GM19025 (cell line): ENCODE results near the gene SMAD3.
"Not testable (repeated sequence)": the region's sequence is repeated elsewhere in the genome, so short reads cannot be mapped to it uniquely, and the experiment has no call there.

Source experiments
- ATAC-seq: cut with Tn5 transposase; IDR thresholded peaks from one replicate; pipeline ENCODE4 v1.9.1; 2021; ENCODE audit warnings: mild to moderate bottlenecking, low read depth, moderate library complexity; ENCODE audit not compliant: unreplicated experiment

Gene SMAD3

DNA sequence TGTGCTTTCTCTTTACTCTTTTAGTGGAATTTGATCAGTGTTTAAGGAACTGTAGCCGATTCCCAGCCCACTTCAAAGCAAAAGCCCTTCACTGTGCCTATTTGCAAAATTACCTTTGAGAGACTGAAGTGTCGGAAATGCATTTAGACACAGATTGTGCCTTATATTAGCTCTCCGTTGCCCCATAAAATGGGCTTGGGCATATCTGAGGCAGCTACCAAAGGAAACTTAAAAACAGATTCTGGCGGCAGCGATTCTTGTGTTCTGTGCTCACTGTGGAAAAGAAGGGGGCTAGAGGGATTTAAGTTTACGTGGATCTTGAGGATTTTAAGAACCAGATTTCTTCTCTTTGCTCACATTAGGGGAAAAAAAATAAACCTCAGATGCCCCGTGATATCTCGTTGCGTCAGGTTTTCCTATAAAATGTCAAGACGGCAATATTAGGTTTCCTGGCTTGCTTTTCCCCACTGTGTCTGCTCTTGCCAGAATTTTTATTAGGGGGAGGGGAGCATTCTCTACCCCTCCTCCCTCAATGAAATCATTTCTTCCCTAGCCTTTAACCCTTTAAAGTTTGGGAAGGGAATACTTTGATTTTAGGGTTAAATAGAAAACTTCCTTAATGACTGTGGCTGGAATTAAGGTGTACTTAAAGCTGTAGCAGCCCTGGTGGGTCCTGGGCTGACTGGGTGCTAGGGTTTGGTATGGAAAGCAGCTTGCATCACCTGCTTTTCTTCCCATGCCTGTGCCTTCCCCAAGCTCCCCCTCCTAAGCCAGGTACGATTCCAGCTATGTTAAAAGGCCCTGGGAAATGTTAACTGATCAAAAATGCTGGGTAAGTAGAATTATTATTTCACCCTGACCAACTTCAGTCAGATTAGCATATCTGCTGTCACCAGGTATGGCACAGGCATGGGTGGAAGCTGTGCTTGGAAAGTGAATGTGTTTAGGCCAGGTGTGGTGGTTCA, 73.8 kb downstream of the SMAD3 start:
- ATAC-seq, result no peak

DNA sequence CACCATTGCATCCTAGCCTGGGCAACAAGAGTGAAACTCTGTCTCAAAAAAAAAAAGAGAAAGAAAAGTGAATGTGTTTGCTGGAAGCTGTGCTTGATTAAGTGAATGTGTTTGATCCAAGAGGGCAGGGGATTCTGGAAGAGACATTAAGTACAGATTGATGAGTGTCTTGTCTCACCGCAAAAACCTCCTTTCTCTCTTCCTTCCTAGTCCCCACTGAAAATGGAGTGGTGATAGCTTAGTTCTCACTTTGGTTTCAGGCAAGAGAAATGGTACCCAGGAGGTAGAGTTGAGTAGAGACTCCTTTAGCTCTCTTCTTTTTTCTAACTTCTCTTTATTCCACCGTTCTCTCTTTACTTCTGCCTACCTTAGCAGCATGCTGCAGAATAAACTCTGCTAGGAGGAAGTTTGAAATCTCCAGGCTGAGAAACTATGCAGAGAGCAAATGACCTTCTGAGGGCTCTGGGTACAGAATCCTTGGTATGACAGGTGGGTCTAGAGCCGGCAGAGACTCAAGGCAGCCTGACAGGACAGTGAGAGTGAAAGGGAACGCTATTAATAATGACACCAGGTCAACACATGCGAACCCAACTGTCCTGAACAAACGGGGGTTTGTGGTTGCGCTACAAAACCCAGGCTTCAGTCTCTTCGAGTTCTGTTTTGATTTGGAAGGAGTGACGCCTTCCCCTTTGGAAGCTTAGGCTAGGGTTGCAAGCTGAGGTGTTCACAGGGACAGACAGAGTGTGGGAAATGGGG, 74.9 kb downstream of the SMAD3 start:
- no peak for ATAC-seq

DNA sequence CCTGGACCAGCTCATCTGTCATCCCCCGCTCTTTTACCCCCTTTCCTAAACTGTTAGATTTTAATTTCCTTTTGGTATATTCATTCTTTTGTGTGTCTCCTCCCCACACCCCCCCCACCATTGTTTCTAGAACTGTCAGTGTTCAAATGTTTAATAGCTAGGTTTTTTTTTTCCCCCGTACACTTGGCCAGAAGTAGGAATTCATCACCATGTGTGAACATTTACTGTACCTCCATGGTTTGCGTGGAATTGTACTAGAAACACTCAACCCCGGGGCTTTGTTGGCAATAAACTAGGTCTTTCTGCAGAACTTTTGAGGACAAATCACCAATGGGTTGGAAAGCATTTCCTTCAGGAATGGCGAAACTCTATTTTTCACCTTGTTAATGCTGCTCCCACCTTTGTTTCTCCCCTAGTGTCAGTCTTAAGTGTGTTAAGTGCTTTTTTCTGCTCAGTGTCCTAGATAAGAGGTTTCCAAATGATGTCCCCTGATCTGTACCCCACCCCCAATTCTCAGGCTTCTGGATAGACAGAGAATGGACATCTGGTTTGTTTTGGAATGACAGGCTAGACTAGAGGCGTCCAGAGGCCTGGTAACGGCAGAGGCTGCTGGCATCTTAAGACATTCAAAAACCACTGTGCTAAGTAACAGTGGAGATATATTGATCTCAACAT, 76.8 kb downstream of the SMAD3 start:
- no peak for ATAC-seq

DNA sequence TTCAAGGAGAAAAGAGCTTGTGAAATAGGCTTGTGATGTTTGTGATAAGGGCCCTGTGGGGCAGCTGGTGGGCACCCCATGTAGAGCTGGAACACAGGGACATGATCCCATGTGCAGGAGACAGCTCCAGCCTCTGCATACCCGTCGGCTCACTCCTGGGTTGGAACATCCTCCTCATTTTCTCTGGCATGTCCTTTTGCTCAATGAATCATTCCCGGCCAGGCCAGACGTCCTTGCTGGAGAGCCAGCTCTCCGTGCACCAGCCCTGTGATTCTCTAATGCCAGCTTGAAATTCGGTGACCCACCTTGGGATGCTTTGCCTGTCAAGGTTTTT, 77.3 kb downstream of the SMAD3 start:
- ATAC-seq, result no peak

DNA sequence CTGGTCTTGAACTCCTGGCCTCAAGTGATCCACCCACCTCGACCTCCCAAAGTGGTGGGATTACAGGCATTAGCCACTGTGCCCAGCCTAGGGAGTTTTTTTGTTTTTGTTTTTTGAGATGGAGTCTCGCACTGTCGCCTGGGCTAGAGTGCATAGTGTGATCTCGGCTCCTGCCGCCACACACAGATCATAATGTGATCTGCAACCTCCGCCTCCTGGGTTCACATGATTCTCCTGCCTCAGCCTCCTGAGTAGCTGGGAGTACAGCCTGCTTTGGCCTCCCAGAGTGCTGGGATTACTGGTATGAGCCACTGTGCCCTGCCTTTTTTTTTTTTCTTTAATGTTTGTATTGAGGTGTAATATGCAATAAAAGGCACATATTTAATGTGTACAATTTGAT, 78.2 kb downstream of the SMAD3 start:
- no peak for ATAC-seq

DNA sequence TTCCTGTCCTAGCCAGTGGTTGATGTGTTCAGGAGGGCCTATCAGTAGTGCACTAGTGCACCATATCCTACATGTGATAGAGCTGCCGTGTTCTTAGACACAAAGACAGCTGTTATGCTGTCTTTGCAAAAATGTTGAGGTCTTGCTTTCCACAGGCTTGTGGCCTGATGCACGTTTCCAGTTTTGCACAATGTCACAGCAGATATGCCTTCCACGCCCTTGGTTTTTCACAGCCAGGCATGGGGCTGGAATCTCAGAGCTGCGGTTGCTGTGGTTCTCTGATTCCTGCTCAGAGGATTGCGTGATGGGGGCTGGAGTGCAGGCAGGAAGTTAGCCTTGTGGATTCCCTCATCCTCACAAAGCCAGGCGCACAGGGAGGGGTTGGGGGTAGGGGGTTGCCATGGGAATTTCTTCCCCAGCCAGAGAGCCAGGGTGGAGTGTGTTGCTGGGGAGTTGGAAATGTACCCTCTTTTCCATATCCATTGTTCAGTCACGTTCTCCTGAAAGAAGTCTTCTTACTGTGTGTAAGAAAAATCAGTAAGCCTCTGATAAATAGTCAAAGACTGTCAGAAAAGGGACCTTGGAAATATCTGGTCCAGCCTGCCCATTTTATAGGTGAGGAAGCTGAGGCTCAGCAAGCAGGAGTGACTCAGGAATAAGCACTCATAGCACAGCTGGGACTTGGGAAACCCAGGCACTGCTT, 79.4 kb downstream of the SMAD3 start:
- no peak for ATAC-seq

DNA sequence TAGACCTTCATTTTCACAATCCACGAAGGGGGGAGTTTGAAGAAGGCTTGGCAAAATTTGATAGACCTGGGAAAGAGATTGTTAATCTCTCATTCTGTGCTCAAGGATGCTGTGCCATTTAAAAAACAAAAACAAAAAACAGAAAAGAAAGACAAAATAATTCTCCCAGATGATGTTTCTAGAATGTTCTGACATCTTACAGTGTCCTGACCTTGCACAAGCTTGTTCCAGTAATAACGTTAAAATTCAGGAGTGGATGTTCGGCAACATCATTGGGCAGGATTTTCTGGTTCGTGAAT, 79.9 kb downstream of the SMAD3 start:
- no peak for ATAC-seq

DNA sequence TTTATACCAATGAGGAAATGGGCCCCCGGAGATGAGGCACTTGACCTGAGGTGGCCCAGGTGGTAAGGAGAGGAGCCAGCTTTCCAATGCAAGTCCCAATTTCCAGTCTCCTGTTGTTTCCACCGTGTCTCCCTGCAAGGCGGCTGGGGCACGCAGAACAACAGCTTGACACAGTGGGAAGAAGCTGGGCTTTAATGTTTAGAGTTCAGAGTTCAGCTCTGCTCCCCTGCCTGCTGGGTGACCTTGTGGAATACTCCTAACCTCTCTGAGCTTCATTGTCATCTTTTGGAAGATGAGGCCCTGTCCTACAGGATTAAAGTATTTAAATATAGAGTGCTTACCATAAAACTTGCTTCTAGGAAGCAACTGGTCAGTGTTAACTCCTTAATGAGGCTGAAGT, 80.3 kb downstream of the SMAD3 start:
- ATAC-seq, result no peak

DNA sequence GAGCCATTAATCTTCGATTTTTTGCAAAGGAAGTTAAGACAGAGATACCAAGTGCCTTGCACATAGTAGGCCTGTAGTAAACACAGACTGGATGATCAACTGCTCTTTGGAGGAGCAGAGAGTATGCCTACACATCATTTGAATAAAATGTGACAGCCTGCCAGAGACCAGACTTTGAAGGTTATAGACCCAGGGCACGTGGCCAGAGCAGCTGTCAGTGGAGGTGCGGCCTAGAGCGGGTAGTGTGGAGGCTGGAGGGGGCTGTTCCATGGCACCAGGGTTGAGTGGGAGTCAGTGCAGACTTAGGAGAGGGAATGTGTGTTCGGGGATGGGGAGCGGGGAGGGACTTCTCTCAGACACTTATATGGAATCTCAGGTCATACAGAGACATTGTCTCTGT, 80.8 kb downstream of the SMAD3 start:
- ATAC-seq, result no peak

DNA sequence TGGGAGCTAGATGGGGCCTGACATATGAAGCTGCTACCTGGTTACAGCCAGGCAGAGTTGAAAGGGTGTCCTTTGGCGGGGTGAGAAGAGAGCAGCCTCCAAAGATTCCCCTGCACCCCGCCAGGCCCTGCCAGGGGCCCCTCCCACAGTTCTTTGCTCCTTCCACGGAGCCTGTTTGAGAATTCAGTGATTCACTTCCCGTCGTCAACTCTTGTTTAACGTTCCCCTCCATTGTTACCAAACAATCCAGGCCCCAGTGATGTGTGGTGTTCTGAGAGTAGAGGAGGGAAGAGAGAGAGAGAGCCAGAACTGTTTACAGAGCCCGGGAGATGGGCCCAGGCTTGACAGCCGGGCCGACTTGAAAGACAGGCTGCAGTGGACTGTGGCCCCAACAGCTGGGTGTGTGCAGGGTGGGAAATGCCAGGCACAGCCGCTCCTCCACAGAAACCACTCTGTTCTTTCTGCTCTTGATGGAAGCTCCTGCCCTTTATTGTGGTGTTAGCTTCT, 81.5 kb downstream of the SMAD3 start:
- ATAC-seq, result no peak

DNA sequence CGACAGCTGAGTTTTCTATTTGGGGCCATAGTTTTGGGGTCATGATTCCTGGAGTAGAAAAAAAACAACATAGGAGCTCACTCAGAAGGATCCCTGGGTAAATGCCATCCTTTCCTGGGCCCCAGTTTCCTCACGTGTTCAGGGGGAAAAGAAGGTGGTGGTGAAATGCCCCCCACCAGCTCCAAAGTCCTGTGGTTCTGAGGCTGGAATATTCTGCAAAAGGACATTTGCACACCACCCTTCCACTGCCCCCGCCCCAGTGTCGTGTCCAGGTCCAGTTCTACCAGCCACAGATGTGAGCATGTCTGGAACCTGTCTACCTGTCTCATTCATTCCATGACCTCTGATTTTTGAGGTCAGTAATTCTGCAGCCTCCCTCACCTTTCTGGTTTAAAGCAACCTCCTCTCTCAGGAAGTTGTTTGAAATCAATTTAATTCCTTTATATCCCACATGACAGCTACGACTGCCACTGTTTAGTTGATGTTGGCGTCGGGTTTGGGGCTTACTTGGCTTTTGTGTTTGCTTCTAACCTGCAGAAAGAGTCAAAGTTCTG, 82.1 kb downstream of the SMAD3 start:
- ATAC-seq, result no peak

DNA sequence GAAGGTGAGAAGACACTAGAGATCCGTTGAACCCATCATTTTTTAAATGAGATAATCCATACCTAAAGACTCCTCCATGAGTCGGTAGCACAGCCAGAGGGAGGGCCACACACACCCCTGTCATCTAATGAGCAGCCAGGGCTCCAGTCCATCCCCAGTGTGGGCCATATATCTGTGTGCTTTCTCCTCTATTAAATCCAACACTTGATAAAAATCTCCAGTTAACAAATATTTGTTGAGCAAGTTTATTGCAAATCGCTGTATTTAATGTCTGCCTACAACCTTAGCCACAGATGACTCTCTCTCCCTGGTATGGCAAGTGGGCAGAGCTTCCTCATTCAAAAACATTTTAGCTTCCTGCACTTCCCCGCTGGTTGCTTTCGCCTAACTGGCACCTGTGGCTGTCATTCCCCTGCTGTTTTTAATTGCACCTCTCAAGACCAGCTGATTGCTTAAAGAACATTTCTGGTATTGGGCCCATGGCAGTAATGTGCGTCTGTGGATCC, 82.8 kb downstream of the SMAD3 start:
- no peak for ATAC-seq

DNA sequence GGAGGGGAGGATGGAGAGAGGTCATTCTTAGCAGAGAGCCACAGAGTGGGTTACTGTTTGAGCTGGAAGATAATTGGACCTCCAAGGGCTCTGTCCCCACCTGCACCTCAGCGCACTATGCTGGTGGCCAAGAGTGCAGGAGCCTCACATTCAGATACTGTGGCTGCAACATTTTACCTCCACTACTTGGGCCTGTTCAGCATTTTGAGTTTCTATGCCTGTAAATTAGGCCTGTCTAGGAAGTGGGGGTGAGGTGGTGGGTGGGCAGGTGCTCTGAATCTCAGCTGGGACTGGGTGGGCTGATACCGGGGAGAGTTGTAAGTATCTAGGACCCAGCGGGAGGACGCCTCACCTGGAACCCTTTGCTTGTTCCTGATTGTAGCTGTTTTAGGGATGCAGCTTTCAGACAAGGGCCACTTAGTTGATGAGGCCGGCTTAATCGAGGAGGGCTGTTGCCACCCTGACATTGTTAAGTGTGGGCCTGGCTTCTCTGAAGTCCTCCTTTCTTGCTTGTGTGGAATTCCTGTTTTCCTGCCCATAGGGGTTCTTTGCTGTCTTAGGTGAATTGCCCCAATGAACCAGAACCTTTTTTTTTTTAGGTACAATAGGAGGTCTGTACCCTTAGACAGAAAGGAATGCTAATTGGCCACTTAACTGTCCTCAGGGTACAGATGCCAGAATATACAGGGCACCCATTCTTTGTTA, 83.8 kb downstream of the SMAD3 start:
- no peak for ATAC-seq

DNA sequence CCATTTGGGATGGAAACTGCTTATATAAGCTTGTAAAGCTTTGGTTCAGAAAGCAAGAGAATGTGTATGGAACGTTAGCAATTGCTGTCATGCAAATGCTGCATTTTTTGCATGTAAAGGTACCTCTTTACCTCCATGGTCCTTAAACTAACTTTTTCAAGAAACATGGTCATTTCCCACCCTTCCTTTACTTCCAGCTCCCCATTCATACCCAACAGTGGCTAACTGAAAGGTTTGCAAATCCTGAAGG, 84.3 kb downstream of the SMAD3 start:
- ATAC-seq, result no peak

DNA sequence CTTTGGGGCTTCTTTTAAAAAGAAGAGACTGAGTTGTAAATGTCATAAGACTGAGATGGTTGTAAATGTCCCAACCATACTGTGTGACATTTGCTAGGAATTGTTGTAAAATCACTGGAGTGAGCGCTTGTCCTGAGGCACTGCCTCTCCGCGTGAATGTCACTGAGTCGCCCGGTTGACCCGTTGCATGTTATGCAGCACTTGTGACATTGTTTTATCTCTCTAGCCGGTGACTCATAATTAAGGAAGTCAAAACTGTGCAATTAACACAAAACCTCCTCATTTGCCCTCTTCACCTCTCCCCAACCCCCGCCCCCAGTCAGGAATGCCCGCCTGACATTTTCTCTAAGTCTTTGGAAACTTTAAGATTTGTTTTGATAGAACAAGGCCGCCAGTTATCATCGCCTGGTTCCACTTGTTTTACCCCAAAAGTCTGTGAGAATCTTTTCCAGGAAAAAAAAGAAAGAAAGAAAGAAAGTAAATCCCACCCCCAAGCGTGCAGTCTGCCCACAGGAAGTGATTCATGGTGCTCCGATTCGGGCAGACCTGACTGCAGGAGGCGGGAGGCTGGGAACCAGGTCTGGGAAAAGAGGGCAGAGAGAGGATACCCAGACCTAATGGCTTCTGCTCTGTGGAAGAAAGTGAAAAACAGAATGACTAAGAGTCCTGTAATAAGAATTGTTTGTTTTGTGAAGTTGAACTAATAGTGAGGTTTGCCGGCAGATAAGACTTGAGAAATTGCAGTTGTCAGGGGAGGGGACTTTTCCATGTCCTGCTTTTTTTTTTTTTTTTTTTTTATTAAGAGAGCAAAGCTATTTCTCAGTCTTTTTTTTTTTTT, 84.8 kb downstream of the SMAD3 start:
- no peak for ATAC-seq

DNA sequence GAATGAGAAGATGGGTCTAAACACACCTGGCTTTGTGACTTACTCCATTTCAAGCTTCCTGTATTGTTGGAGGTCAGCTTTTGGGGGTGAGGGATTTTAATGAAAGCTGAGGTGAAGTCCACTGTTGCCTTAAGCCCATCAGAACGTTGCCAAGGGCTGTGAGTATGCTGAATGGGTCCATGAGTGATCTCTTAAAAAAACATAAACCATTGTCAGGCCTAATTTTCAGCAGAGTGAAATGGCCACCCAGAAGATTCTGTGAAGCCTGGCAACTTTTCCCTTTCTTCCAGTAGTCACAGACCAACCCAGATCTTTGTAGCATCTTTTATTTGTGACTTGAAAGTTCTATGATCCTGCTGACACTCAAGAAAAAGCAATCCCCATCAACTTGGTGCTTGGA, 87.0 kb downstream of the SMAD3 start:
- ATAC-seq, result no peak

DNA sequence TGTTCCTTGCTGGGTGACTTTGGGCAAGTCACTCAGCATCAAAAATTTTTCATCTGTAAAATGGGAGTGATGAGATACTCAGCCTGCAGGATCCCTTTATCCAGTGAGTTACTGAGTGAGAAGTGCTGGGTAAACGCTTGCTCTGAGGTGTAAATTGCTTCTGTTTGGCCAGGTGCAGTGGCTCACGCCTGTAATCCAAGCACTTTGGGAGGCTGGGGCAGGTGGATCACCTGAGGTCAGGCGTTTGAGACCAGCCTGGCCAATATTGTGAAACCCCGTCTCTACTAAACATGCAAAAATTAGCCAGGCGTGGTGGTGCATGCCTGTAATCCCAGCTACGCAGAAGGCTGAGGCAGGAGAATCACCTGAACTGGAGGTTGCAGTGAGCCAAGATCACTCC, 87.6 kb downstream of the SMAD3 start:
- not testable (repeated sequence) for ATAC-seq

DNA sequence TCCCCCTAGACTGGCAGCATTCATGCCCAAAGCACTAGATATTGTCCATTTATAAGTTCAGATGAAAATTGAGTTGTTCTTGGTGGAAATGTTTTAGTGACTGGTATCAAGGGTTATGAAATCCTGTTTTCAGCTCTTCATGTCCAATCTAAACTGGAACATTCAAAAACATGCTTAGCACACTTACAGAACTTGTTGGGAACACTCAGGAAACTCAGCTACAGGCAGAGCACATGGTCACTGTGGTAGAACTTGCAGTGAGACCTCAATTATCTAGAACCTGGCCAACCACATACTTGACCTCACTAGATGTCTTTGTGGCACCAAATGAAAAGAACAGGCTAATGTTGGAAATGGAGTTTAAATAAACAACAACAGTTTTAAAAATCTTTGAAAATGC, 88.8 kb downstream of the SMAD3 start:
- ATAC-seq, result no peak

DNA sequence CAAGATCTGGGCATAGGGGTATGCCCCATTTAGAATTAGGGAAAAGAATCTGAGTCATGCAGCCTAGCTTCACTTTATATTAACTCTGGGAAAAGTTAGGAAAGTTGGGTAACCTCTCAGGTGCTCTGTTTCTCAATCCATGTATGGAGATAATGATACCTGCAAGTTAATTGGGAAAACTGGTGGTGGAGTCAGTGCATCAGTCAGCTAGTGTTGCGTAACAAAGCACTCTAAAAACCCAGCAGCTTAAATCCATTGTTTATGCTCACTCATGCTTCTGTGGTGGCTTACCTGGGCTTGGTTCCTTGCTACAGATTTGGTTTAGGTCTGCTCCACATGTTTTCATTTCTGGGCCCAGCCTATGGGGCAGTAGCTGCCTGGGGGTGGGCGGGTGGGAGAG, 91.0 kb downstream of the SMAD3 start:
- no peak for ATAC-seq
